ENCODE data around the gene CD93.
A peak's percentile ranks its signal among the peaks of the same experiment; 100 is the strongest.

Gene CD93

GRCh38 chr20:23129891-23130621 lies 43.9 kb upstream of the CD93 start:
- no peak for DNase-seq (ENCODE audit: low read depth)
- TF ChIP-seq CTCF (conservative IDR thresholded peaks at IDR 0.05; ENCODE audit: control insufficient read depth, insufficient read depth, low read depth, low read length) = no peak

GRCh38 chr20:23129266-23129665 lies 43.1 kb upstream of the CD93 start:
- TF ChIP-seq CTCF (conservative IDR thresholded peaks at IDR 0.05; ENCODE audit: control insufficient read depth, insufficient read depth, low read depth, low read length) = no peak
- H3K4me3 ChIP-seq (ENCODE audit: control insufficient read depth, low read depth, low read length) = no peak overlapping the region
- DNase-seq (ENCODE audit: low read depth) = no peak

More at GRCh38 chr20:23129891-23130621, 43.9 kb upstream of the CD93 start:
- H3K4me3 ChIP-seq (ENCODE audit: control insufficient read depth, low read depth, low read length) = no peak overlapping the region

GRCh38 chr20:23128461-23129125 lies 42.5 kb upstream of the CD93 start:
- no peak for DNase-seq (ENCODE audit: low read depth)
- no peak overlapping the region for H3K4me3 ChIP-seq (ENCODE audit: control insufficient read depth, low read depth, low read length)
- TF ChIP-seq CTCF (conservative IDR thresholded peaks at IDR 0.05; ENCODE audit: control insufficient read depth, insufficient read depth, low read depth, low read length) = no peak

- no peak for TF ChIP-seq CTCF (conservative IDR thresholded peaks at IDR 0.05; ENCODE audit: control insufficient read depth, insufficient read depth, low read depth, low read length)
- no peak for DNase-seq (ENCODE audit: low read depth)
- H3K4me3 ChIP-seq (ENCODE audit: control insufficient read depth, low read depth, low read length) = no peak overlapping the region
These were observed 41.6 kb upstream of the CD93 start for GRCh38 chr20:23127506-23128279.

- H3K4me3 ChIP-seq (ENCODE audit: control insufficient read depth, low read depth, low read length) = no peak overlapping the region
- no peak for TF ChIP-seq CTCF (conservative IDR thresholded peaks at IDR 0.05; ENCODE audit: control insufficient read depth, insufficient read depth, low read depth, low read length)
- DNase-seq (ENCODE audit: low read depth) = no peak
These were observed 40.3 kb upstream of the CD93 start for GRCh38 chr20:23126281-23127061.

- DNase-seq (ENCODE audit: low read depth) = peak; percentile 96
These were observed 39.6 kb upstream of the CD93 start for GRCh38 chr20:23125625-23126191.

More at GRCh38 chr20:23125625-23126191, 39.6 kb upstream of the CD93 start:
- TF ChIP-seq CTCF (conservative IDR thresholded peaks at IDR 0.05; ENCODE audit: control insufficient read depth, insufficient read depth, low read depth, low read length) = no peak
- H3K4me3 ChIP-seq (ENCODE audit: control insufficient read depth, low read depth, low read length) = no peak overlapping the region

Measured in fibroblast of mammary gland (primary cell).